ENCODE results near the gene PHEX.

DNA sequence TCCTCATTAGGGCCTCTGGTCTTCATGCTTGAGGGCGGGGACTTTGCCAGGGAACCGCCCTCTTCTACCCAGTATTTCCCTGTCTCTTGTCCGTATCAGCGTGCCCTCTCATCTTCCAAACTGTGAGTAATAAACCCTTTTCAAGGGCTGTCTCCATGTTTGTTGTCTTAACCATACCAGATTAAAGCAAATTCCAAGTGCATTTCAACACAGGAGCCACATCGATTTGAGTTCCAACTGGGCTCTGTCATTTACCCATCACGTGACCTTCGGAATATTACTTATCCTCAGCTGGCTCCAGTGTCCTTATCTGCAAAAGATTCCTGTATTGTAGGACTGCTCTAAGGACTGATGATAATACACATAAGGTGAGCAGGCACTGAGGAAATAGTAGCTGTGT, 6.4 kb upstream of the PHEX start:
- TF ChIP-seq, protein P1, sequence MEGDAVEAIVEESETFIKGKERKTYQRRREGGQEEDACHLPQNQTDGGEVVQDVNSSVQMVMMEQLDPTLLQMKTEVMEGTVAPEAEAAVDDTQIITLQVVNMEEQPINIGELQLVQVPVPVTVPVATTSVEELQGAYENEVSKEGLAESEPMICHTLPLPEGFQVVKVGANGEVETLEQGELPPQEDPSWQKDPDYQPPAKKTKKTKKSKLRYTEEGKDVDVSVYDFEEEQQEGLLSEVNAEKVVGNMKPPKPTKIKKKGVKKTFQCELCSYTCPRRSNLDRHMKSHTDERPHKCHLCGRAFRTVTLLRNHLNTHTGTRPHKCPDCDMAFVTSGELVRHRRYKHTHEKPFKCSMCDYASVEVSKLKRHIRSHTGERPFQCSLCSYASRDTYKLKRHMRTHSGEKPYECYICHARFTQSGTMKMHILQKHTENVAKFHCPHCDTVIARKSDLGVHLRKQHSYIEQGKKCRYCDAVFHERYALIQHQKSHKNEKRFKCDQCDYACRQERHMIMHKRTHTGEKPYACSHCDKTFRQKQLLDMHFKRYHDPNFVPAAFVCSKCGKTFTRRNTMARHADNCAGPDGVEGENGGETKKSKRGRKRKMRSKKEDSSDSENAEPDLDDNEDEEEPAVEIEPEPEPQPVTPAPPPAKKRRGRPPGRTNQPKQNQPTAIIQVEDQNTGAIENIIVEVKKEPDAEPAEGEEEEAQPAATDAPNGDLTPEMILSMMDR (IDR thresholded peaks at IDR 0.05) = no peak
- no peak for TF ChIP-seq POLR2AphosphoS5 (IDR thresholded peaks at IDR 0.05; ENCODE audit: insufficient read depth in 1 of 2, low read depth in 1 of 2)
- TF ChIP-seq POLR2A (IDR thresholded peaks at IDR 0.05) = no peak
